Breast epithelium (tissue), 3 donors: ENCODE results near the gene KLK15.

Source experiments
- CTCF ChIP-seq, 3 donors: fragments of 450-650 bp; IDR thresholded peaks; one replicate each; pipeline ENCODE4 v1.5.1; 2016 to 2017; ENCODE audit warnings: antibody characterized with exemption in 3 of 3, mild to moderate bottlenecking in 3 of 3, moderate library complexity in 3 of 3
- POLR2AphosphoS5 ChIP-seq, 3 donors: sonication (generic); formaldehyde crosslinking; IDR thresholded peaks; one replicate each; pipeline ENCODE4 v1.6.1; 2017; ENCODE audit warnings: antibody characterized with exemption in 3 of 3

GRCh38 chr19:50844296-50844935, 11.0 kb upstream of the KLK15 start:
- TF ChIP-seq CTCF (IDR thresholded peaks at IDR 0.05) = no peak
- TF ChIP-seq POLR2AphosphoS5 (IDR thresholded peaks at IDR 0.05) = no peak
